GM12878 (cell line): ENCODE results near the gene PPM1G. TPM values are rescaled to one million over a fixed set of nuclear protein-coding genes. Genes with fewer than 3 reads are reported as not detected.

ENCODE experiments used
- ATAC-seq: fragments of 200-7000 bp; cut with Tn5 transposase; 3 replicates; pipeline ENCODE4 v1.9.1; 2020; ENCODE audit warnings: mild to moderate bottlenecking, moderate library complexity
- BruUV-seq: library from RNA; stranded (reverse); fragments of 400-500 nt; replicated peaks from 2 replicates; lab custom pipeline; 2021; lab: Mats Ljungman, UMichigan
- CTCF ChIA-PET: fragments of 300-600 bp; sonication (Branson Sonifier 250); formaldehyde crosslinking; extraction: SDS; loops from one replicate; lab custom pipeline; 2021; ENCODE audit warnings: inconsistent platforms; lab: Yijun Ruan, JAX
- POLR2A ChIA-PET: fragments of 350-600 bp; formaldehyde crosslinking; extraction: SDS; loops from one replicate; lab custom pipeline; 2021; ENCODE audit warnings: inconsistent platforms; lab: Charles Lee
- RAD21 ChIA-PET: fragments of 300-600 bp; sonication (Branson Sonifier 250); formaldehyde crosslinking; loops from one replicate; lab custom pipeline; 2023; ENCODE audit warnings: antibody characterized with exemption; ENCODE audit not compliant: unreplicated experiment; lab: Charles Lee
- SMC1A ChIA-PET: fragments of 300-600 bp; sonication (Branson Sonifier 250); formaldehyde crosslinking; loops from one replicate; lab custom pipeline; 2023; ENCODE audit not compliant: unreplicated experiment, uncharacterized antibody; lab: Charles Lee
- DNase-seq: peaks from one replicate; pipeline ENCODE4 v3.0.0-alpha.2; 2011; ENCODE audit warnings: low read depth, low spot score
- FAIRE-seq: peaks from 3 replicates; lab custom pipeline; 2011; peaks lifted over from hg19 to GRCh38; lab: Jason Lieb, UNC
- H2AFZ ChIP-seq: 2 replicates; pipeline ENCODE4 v1.6.0; 2011; ENCODE audit warnings: low read depth, low read length, control low read depth; ENCODE audit not compliant: control insufficient read depth
- H3K27ac ChIP-seq: 2 replicates; pipeline ENCODE4 v1.5.1; 2011; ENCODE audit warnings: control low read depth; ENCODE audit not compliant: control insufficient read depth, insufficient read depth
- H3K27me3 ChIP-seq, 2 experiments: replicated peaks in 1 of 2; 2 replicates each; pipeline versions ENCODE4 v1.6.0 to v1.6.1; 2011; ENCODE audit warnings: low read length in 1 of 2; ENCODE audit not compliant: control insufficient read depth in 2 of 2, insufficient read depth in 2 of 2
- H3K36me3 ChIP-seq, 2 experiments: 2 replicates each; pipeline ENCODE4 v1.5.1; 2011; ENCODE audit warnings: low read length in 1 of 2; ENCODE audit not compliant: control insufficient read depth in 2 of 2, insufficient read depth in 2 of 2
- H3K4me1 ChIP-seq: 2 replicates; pipeline ENCODE4 v1.6.1; 2011; ENCODE audit warnings: mild to moderate bottlenecking, low read length, moderate library complexity, mixed read lengths; ENCODE audit not compliant: control insufficient read depth, insufficient read depth
- H3K4me2 ChIP-seq: 2 replicates; pipeline ENCODE4 v1.6.0; 2011; ENCODE audit warnings: control low read depth; ENCODE audit not compliant: control insufficient read depth, insufficient read depth
- H3K4me3 ChIP-seq: fragments of 200-600 bp; sonication (generic); 2 replicates; pipeline ENCODE4 v1.5.1; 2016
- H3K79me2 ChIP-seq: 2 replicates; pipeline ENCODE4 v1.6.0; 2011; ENCODE audit warnings: low read length; ENCODE audit not compliant: control insufficient read depth, insufficient read depth
- H3K9ac ChIP-seq: 2 replicates; pipeline ENCODE4 v1.8.0; 2011; ENCODE audit warnings: low read length, control low read depth, mixed read lengths; ENCODE audit not compliant: control insufficient read depth, insufficient read depth
- H3K9me3 ChIP-seq: replicated peaks from 3 replicates; pipeline ENCODE4 v1.5.1; 2011; ENCODE audit warnings: mild to moderate bottlenecking, low read length; ENCODE audit not compliant: control insufficient read depth, insufficient read depth
- H4K20me1 ChIP-seq: 2 replicates; pipeline ENCODE4 v1.6.0; 2011; ENCODE audit not compliant: control insufficient read depth, insufficient read depth
- ELK1 ChIP-seq: IDR thresholded peaks from 2 replicates; pipeline ENCODE4 v1.6.1; 2012; ENCODE audit warnings: low read depth, low read length, improper control_type of control experiment
- IKZF1 ChIP-seq: fragments of 450-650 bp; conservative IDR thresholded peaks from 2 replicates; pipeline ENCODE4 v1.6.1; 2017; ENCODE audit warnings: antibody characterized with exemption, mild to moderate bottlenecking
- MEF2B ChIP-seq: fragments of 450-650 bp; IDR thresholded peaks from 2 replicates; pipeline ENCODE4 v1.6.1; 2018; ENCODE audit warnings: mild to moderate bottlenecking, moderate library complexity; ENCODE audit not compliant: partially characterized antibody, poor library complexity, severe bottlenecking
- MTA3 ChIP-seq: IDR thresholded peaks from 2 replicates; pipeline ENCODE4 v1.6.1; 2012; ENCODE audit warnings: low read length, inconsistent platforms, borderline replicate concordance
- SMC3 ChIP-seq: IDR thresholded peaks from 2 replicates; pipeline ENCODE4 v1.6.1; 2011; ENCODE audit warnings: low read length, improper control_type of control experiment, borderline replicate concordance
- SREBF2 ChIP-seq: IDR thresholded peaks from 2 replicates; pipeline ENCODE4 v1.6.1; 2012; ENCODE audit warnings: mild to moderate bottlenecking, low read length
- TARDBP ChIP-seq: IDR thresholded peaks from 2 replicates; pipeline ENCODE4 v1.6.1; 2016; ENCODE audit warnings: borderline replicate concordance
- WGBS: methylation state at CpG from one replicate; pipeline ENCODE4 v1.1.6; 2016; ENCODE audit warnings: low lambda C conversion rate; ENCODE audit not compliant: insufficient replicate concordance, insufficient coverage; ENCODE audit errors: missing lambda C conversion rate; 5-methylcytosine and 5-hydroxymethylcytosine counted together
- in situ Hi-C: fragments of 300-500 bp; cut with MboI; formaldehyde crosslinking; loops from 9 replicates; pipeline ENCODE4 v1.14.3; 2018; ENCODE audit warnings: mixed read lengths
- intact Hi-C: fragments of 100-400 bp; cut with micrococcal nuclease; formaldehyde crosslinking; loops from one replicate; pipeline ENCODE4 v1.14.2; 2022; ENCODE audit not compliant: unreplicated experiment
- polyA plus RNA-seq, 11 experiments: library from polyadenylated mRNA; depleted of rRNA in 4 of 11; unstranded in 6 of 11; stranded (reverse) in 5 of 11; fragments of >200 nt; fragmentation: Nextera tagmentation in 4 of 11; fragmentation: Illumina TruSeq in 1 of 11; extraction: Ambion mirVana in 4 of 11; extraction: Trizol in 1 of 11; gene quantifications; 1 replicate in 1 of 11; 2 replicates in 10 of 11; pipeline versions ENCODE4 v1.2.1 to v1.2.3, GENCODE V29; 2011 to 2016; ENCODE audit warnings: inconsistent platforms in 2 of 11, missing spikeins in 2 of 11, low read depth in 1 of 11
- total RNA-seq, 4 experiments: library from RNA; depleted of rRNA in 3 of 4; stranded (reverse); fragments of >200 nt in 3 of 4; fragmentation: Illumina TruSeq in 1 of 4; extraction: Trizol in 1 of 4; gene quantifications; 2 replicates each; pipeline versions ENCODE4 v1.2.1 to v1.2.3, GENCODE V29; 2013 to 2021

Gene PPM1G
- total and polyA plus RNA-seq, 10 of the 15 experiments (the other 5 are each of a cell fraction or from before 2014, with no cell fraction given), result 68.8 to 171 (median 121) TPM

- no TSS peak for BruUV-seq
- in situ Hi-C loops, result no loop called here
Measured at GRCh38 chr2:27375513-27376099, 33.8 kb downstream of the PPM1G start.

More at GRCh38 chr2:27375513-27376099, 33.8 kb downstream of the PPM1G start:
- Histone ChIP-seq H3K27me3 (no peaks in the 10 kb centered on the region), H3K9me3 (no peaks in the 10 kb centered on the region), H3K79me2 (peaks cover 40% of the 10 kb centered on the region), H3K4me2 (no peak overlapping the region), H3K36me3 (peaks cover 28 to 31% of the 10 kb centered on the region in 2 experiments; a peak in 3 of 4 replicates), H3K4me3 (no peak overlapping the region), H3K9ac (no peak overlapping the region), H3K4me1 (peaks cover 3% of the 10 kb centered on the region; the same call in 1 of the 2 replicates), H2AFZ (no peak overlapping the region), H4K20me1 (no peaks in the 10 kb centered on the region; the same call in 1 of the 2 replicates), H3K27ac (no peak overlapping the region)
- WGBS, result 91% methylated on average over 19 of the region's 20 CpGs
- ChIA-PET SMC1A (no interaction called here), POLR2A (interaction anchor here (1.2 kb wide), 1 partner anchor 33 kb away, joined by 3 read pairs; no protein-coding TSS in a partner anchor), CTCF (no interaction called here), RAD21 (no interaction called here)
- no peak for FAIRE-seq
- no peak for ATAC-seq
- no peak for DNase-seq
- TF ChIP-seq ELK1 (no peak), MTA3 (no peak), TARDBP (no peak), MEF2B (no peak), SREBF2 (no peak), IKZF1 (no peak), SMC3 (no peak)
- intact Hi-C loops, result no loop called here
